ENCODE data around the gene WEE2. TPM values are rescaled to one million over a fixed set of nuclear protein-coding genes. Genes with fewer than 3 reads are reported as not detected.

The WEE2 gene
- total RNA-seq, 1 donor from 2014 or later, result not detected

GRCh38 chr7:141729020-141729419 lies 20.9 kb downstream of the WEE2 start:
- no peaks in the 10 kb centered on the region for H3K36me3 ChIP-seq
- no peaks in the 10 kb centered on the region for H3K4me1 ChIP-seq
- no peak for DNase-seq (ENCODE audit: low spot score in 2 of 2)
- H3K27ac ChIP-seq, result no peak overlapping the region
- intact Hi-C loops (cut with DNase I), result no loop called here
- TF ChIP-seq CTCF (IDR thresholded peaks at IDR 0.05), result no peak
- no peak overlapping the region for H3K4me3 ChIP-seq
- H3K9me3 ChIP-seq, result no peaks in the 10 kb centered on the region
- H3K27me3 ChIP-seq, result no peaks in the 10 kb centered on the region

GRCh38 chr7:141731476-141732149 lies 23.5 kb downstream of the WEE2 start:
- Histone ChIP-seq H3K27me3 (no peaks in the 10 kb centered on the region), H3K36me3 (no peaks in the 10 kb centered on the region), H3K27ac (no peak overlapping the region), H3K4me1 (no peaks in the 10 kb centered on the region), H3K4me3 (no peak overlapping the region), H3K9me3 (no peaks in the 10 kb centered on the region)
- intact Hi-C loops (cut with DNase I), result no loop called here
- DNase-seq (ENCODE audit: low spot score in 2 of 2), result no peak
- TF ChIP-seq CTCF (IDR thresholded peaks at IDR 0.05), result no peak

- H3K27me3 ChIP-seq, result no peaks in the 10 kb centered on the region
- H3K9me3 ChIP-seq, result no peaks in the 10 kb centered on the region
- TF ChIP-seq CTCF (IDR thresholded peaks at IDR 0.05), result no peak
- H3K4me3 ChIP-seq, result peak overlapping the region; percentile 70 to 73
- peaks cover 2 to 10% of the 10 kb centered on the region in 2 donors for H3K4me1 ChIP-seq
- DNase-seq (ENCODE audit: low spot score in 2 of 2), result no peak
- peaks cover 9 to 12% of the 10 kb centered on the region in 2 donors for H3K36me3 ChIP-seq
- H3K27ac ChIP-seq, result peak overlapping the region; percentile 70 to 81
- intact Hi-C loops (cut with DNase I), result loop anchor here (2.0 to 5.0 kb wide), 2 partner anchors 80 to 185 kb away; partner anchors contain the start of gene AGK
These were observed 29.1 kb downstream of the WEE2 start for GRCh38 chr7:141737118-141737835.

- Histone ChIP-seq H3K4me3 (peak within 1 kb of the TSS; percentile 70 to 73), H3K9me3 (no peaks in the 10 kb centered on the region), H3K4me1 (peaks cover 2 to 10% of the 10 kb centered on the region in 2 donors), H3K27me3 (no peaks in the 10 kb centered on the region), H3K27ac (peak within 1 kb of the TSS; percentile 70 to 81), H3K36me3 (peaks cover 17 to 19% of the 10 kb centered on the region in 2 donors)
- peak; percentile 74 to 79 (median 76) for TF ChIP-seq CTCF (IDR thresholded peaks at IDR 0.05)
- intact Hi-C loops (cut with DNase I), result loop anchor here (2.0 to 5.0 kb wide), 4 partner anchors 35 to 186 kb away; partner anchors contain the start of genes AGK and DENND11
- DNase-seq (ENCODE audit: low spot score in 2 of 2), result peak; percentile 59 to 95
These were observed 29.9 kb downstream of the WEE2 start, which contains the start of gene SSBP1 for GRCh38 chr7:141737836-141738591. Gene SSBP1, plus strand, starts transcription at chr7:141738358. Its CDS starts 809 bp downstream, at chr7:141739167.

GRCh38 chr7:141738592-141739013 lies 30.4 kb downstream of the WEE2 start:
- intact Hi-C loops (cut with DNase I), result loop anchor here (2.0 to 5.0 kb wide), 3 partner anchors 36 to 186 kb away; partner anchors contain the start of genes AGK and DENND11
- Histone ChIP-seq H3K27me3 (no peaks in the 10 kb centered on the region), H3K4me3 (peak overlapping the region; percentile 70 to 73), H3K4me1 (peaks cover 2 to 10% of the 10 kb centered on the region in 2 donors), H3K27ac (peak overlapping the region; percentile 70 to 81), H3K9me3 (no peaks in the 10 kb centered on the region), H3K36me3 (peaks cover 22 to 25% of the 10 kb centered on the region in 2 donors)
- no peak for DNase-seq (ENCODE audit: low spot score in 2 of 2)
- TF ChIP-seq CTCF (IDR thresholded peaks at IDR 0.05), result no peak
